Measurements from ENCODE around the gene TBC1D21. TPM values are rescaled to one million over a fixed set of nuclear protein-coding genes. Genes with fewer than 3 reads are reported as not detected.

The TBC1D21 gene
- total RNA-seq, 1 experiment from 2014 or later, result not detected

GRCh38 chr15:73865379-73865778 is 8.0 kb upstream of the TBC1D21 start:
- no peak overlapping the region for H2AFZ ChIP-seq (ENCODE audit: low read length)
- H3K4me1 Mint-ChIP-seq, result peaks cover 26 to 35% of the 10 kb centered on the region in 2 experiments
- H3K4me2 ChIP-seq (ENCODE audit: insufficient read depth, insufficient read length, low read length), result no peak overlapping the region
- H3K56ac ChIP-seq (ENCODE audit: insufficient read length, low read depth, low read length), result no peak overlapping the region
- H3K4me3 Mint-ChIP-seq, result no peak overlapping the region
- H3K9me3 Mint-ChIP-seq, result peaks cover 7 to 8% of the 10 kb centered on the region in 2 experiments
- no peak overlapping the region for H4K5ac ChIP-seq (ENCODE audit: insufficient read length, low read depth, low read length)
- H4K8ac ChIP-seq (replicated peaks; ENCODE audit: insufficient read length, low read depth, low read length), result no peak overlapping the region
- H3K4me1 ChIP-seq (ENCODE audit: insufficient read depth, low read length), result peaks cover 2% of the 10 kb centered on the region; the same call in 1 of the 2 replicates
- no peaks in the 10 kb centered on the region; the same call in 1 of the 2 replicates for H3K27me3 Mint-ChIP-seq (ENCODE audit: low read depth)
- no peaks in the 10 kb centered on the region for H4K20me1 ChIP-seq (ENCODE audit: control insufficient read depth, insufficient read depth, insufficient read length)
- DNase-seq, result no peak
- no peak overlapping the region for H3K14ac ChIP-seq (ENCODE audit: insufficient read depth, low read length)
- peaks cover 0 to 5% (median 1%) of the 10 kb centered on the region in 3 experiments; a peak in 3 of 7 replicates for H3K36me3 Mint-ChIP-seq (ENCODE audit: insufficient read depth in 1 of 3, low read depth in 3 of 3)
- no peak overlapping the region for H3K27ac ChIP-seq (ENCODE audit: insufficient read length, low read depth, low read length)
- H2BK120ac ChIP-seq (ENCODE audit: low read depth, low read length, poor library complexity, severe bottlenecking), result no peak overlapping the region
- H2AK5ac ChIP-seq (ENCODE audit: insufficient read length, low read length), result no peak overlapping the region
- no peak overlapping the region for H3K23ac ChIP-seq (ENCODE audit: insufficient read length, low read depth, low read length)
- H3K4ac ChIP-seq (ENCODE audit: low read depth, low read length), result no peak overlapping the region
- H2BK20ac ChIP-seq (ENCODE audit: low read depth, low read length, poor library complexity, severe bottlenecking), result no peak overlapping the region
- H3T11ph ChIP-seq (ENCODE audit: low read length), result no peak overlapping the region
- no peak overlapping the region for H4K91ac ChIP-seq (ENCODE audit: insufficient read length, low read depth, low read length)
- no peaks in the 10 kb centered on the region for H3K27me3 ChIP-seq (ENCODE audit: insufficient read depth, low read length)
- no peak overlapping the region for H3K9ac ChIP-seq (ENCODE audit: extremely low read depth, insufficient read length, low read length)
- no peak overlapping the region for H2BK5ac ChIP-seq (ENCODE audit: insufficient read length, low read length)
- no peaks in the 10 kb centered on the region for H3K79me2 ChIP-seq (ENCODE audit: insufficient read depth, low read length)
- no peaks in the 10 kb centered on the region for H3K9me3 ChIP-seq (ENCODE audit: control insufficient read depth, low read depth, low read length)
- no peak overlapping the region for H2BK15ac ChIP-seq (ENCODE audit: low read depth, low read length)
- H3K27ac Mint-ChIP-seq, result no peak overlapping the region
- H3K79me1 ChIP-seq (ENCODE audit: insufficient read depth, low read depth, low read length, poor library complexity, severe bottlenecking), result no peaks in the 10 kb centered on the region
- no peak overlapping the region for H3K18ac ChIP-seq (ENCODE audit: insufficient read length, low read depth, low read length)
- no peak overlapping the region for H2BK12ac ChIP-seq (ENCODE audit: insufficient read length, low read depth, low read length)
- TF ChIP-seq CTCF (conservative IDR thresholded peaks at IDR 0.05), result no peak
- H3K23me2 ChIP-seq (ENCODE audit: insufficient read length, low read depth, low read length, poor library complexity, severe bottlenecking), result no peaks in the 10 kb centered on the region

Measured in H9 (cell line).